NCI-H1105 (cell line): ENCODE data around the gene CNNM2.

Source experiments
- DNase-seq: peaks from one replicate; lab custom pipeline; 2025; lab: John Stamatoyannopoulos, UW

The CNNM2 gene

DNA sequence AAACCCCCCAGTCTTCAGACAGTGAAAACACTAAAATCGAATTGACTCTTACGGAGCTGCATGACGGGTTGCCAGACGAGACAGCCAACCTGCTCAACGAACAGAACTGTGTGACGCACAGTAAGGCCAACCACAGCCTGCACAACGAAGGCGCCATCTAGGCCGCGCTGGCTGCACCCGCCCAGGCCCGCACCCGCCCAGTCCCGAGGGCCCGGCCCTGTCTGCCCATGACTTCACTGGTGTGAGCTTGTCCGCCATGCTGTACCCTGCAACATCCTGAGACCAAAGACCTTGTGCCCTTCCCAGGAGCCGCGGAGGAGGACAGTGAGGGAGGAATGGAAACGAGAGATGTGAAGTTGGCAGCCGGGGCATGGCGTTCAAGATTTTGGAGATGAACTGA is 158.9 kb downstream of the CNNM2 start:
- DNase-seq: no peak

DNA sequence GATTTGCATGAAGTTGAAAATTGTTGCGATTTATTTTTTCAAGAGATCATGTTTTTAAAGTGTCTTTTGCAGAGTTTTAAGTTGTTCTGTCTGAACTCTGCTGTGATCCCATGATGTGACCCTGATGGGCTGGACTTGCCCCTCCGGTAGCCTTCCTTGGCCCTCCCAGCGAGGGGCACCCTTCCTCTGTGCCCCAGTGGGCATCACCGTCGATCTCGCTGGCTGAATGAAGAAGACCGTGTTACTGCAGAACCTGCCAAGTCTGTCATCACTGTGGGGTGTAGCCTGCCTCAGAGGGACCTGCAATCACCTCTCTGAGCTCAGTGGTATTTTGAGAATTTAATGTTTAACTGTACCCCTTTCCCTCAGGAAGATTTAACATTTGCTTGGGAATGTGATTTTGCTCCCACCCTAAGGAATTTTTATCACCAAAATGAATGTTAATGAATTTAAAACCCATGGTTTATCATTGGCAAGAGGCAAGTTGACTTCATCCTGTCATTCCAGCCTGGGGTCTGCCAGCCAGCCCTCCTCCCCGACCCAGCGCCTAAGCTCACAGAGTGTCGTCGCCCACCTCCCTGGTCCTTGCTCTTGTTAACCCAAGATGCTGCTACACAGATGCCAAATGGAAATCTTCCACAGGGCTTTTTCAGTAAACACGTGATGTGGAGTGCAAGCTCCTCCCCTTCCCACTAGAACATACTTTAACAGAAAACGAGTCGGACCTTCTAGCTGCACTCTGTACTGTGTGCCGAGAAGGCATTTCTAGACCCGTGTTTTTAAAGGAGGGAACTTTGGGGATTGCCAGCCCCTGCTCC is 159.6 kb downstream of the CNNM2 start:
- DNase-seq: no peak

DNA sequence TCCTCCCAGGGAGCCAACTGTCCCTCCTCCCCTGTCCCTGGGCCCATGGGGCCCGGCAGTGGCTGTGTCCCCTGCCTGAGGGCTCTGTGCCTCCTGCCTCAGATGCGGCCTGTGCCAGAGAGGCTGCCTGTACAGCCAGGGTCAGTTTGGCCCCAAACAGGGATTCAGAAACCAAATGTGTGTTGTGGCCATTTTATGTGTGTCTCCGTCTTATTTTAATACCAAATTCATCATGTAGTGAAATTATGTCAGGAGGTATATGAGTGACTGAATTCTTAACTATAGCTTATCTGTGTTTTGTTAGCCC is 160.2 kb downstream of the CNNM2 start:
- DNase-seq: no peak

DNA sequence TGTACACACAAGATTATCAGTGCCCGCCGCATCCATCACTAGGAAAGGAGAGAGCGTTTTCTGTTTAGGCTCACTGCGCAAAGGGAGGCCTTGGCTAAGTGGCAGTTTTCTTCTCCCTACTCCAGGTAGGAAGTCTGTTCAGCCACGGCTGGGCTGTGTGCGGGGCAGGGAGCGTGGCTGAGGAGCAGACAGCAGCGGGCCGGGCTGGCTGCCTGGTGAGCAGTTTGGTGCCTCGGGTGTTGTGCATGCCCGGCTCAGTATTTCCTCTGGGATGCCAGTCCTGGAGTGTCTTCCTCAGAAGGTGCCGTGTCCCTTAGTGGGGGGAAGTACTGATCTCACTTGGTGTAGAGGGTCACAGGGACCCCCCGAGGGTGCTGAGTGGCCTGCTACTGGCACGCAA is 160.6 kb downstream of the CNNM2 start:
- DNase-seq: no peak

DNA sequence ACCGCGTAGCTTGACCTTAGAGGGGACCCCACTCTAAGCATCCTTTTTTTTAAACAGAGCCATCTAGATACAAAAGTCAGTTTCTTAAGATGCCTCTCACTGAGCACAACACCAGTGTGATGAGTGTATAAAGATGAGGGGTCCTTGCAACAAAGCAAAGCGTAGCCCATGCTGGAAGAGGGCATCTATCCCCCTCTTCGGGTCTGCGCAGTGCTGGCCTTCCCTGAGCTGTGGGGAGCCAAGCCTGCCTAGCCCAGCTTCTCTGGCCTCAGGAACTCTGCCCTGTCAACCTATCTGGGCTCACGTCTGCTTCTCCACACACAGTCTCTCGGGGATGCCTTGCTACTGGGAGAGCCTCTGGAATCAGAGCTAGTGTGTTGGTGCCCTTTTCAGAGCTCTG is 161.0 kb downstream of the CNNM2 start:
- no peak for DNase-seq

DNA sequence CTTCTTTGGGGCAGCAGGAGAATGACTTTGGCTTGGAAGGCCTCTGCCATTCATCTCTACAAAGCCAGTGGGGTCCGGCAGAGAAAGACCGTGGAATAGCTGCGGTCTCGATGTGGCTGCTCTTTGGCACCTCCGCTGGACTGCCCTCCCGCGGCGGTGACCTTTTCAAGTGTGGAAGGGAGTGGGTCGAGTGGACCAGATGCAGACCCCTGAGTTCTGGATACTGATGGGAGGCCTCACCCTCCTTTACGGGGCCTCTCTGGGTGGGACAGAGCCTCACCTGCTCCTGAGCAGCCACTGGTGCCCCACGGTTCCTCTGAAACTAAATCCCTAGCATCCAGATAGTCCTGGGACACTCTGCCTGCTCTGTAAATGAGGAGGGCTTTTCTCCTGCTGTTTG is 161.9 kb downstream of the CNNM2 start:
- no peak for DNase-seq

DNA sequence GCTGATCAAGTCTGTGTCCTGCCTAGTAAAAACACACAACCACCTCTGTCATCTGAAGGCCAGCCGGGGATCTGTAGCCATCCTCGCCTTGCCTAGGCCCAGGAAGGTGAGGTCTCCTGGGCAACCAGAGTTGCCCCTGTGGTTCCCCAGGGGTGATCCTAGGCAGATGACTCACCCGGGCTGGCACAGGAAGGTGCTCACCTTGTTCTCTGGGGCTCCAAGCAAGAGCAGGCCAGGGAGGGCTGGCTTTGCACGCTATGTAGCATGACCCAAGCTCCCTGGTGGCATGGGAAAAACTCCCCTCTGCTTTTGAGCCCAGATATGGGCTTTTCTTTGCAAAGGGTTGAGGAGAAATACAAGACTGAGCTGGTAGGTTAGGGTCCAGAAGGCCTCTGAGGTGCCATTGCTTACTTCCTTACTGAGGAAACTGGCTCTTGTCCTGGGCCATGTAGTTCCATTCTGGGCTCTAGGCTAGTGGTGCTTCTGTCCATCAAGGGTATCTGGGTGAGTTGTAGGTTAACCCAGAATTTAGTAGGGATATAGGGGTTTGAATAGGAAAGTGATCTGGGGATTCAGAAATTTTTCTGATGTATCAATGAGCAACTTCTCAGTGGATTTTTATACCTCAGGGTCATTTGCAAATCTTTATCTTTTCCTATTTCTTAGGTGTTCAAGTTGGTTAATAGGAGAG is 162.9 kb downstream of the CNNM2 start:
- DNase-seq: no peak

DNA sequence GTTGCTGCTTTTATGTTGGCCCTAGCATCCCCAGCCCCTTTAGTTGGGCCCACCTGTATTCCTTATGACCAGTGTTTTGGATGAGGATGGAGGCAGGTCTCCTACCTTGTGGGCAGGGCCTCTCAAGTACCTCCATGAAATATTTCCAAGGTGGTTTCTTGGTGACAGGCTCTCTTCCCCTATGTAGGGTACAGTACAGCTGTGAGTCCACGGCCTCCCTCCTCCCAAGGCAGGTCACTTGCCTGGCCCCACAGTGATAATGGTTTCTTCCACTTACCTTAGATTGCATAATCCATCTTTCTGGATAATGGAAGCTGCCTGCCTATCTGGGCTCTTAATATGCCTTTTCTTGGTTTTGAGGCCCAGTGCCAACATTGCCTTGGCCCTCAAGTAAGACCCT is 164.6 kb downstream of the CNNM2 start:
- DNase-seq: no peak

DNA sequence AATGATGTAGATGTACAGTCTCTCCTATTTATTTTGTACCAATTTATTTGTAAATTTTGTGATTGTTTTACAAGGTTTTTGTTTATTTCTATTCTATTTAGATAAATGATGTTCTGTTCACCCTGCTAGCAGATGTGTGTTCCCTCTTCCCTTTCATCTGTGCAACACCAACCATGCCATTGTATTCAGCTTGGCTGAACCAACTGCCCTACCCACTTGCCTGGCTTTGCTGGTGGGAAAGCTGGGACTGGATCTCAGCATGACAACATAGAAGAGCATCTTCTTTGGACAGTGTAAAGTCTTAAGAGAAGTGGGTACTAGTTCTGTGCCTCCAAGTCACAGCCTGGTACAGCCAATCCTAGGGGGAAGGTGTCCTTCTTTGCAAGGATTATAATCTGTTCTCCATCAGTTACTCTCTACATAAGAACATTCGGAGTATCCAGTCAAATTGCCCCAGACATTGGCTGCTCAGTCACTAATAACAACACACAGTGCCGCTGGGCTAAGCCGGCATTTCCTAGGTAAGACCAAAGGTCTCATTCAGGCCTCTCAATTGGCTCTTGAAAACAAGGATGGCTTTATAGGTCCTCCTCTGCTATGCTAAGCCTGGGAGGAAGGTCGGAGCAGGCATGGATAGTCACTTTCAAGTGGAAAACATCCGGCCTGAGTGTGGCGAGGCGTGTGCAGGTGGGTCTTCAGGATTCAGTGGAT is 165.3 kb downstream of the CNNM2 start:
- no peak for DNase-seq

DNA sequence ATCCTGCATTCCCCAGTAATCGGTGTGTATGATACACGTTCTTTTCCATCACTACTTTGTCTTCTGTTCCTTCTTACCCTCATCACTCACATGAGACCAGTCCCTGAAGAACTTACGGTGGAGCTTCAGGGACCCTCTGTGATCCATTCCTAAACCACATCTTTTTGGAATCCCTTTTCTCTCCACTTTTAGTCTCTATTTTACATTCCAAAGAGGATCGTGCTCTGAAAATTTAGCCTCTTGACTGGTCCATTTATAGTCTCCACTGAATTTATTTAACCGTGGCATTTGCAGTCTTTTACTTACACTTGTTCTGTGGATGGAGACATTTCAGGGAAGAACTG is 165.9 kb downstream of the CNNM2 start:
- DNase-seq: no peak

DNA sequence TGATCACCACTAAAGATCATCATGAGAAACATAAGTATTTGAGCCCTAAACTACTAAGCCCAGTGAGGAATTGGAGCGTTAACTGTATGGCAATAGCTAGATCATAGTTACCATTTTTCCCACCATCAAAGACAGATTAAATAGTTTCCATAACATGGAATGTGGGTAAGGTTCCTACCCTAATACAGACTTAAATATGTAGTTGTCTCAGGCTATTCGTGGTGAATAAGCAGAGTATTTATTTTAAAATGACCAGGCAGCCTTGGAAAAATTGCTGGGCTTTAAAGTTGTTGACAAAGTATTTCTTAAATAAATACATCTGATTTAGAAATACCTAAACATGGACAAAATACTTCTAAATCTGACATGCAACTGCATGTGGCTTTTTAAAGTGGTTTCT is 168.2 kb downstream of the CNNM2 start:
- no peak for DNase-seq

DNA sequence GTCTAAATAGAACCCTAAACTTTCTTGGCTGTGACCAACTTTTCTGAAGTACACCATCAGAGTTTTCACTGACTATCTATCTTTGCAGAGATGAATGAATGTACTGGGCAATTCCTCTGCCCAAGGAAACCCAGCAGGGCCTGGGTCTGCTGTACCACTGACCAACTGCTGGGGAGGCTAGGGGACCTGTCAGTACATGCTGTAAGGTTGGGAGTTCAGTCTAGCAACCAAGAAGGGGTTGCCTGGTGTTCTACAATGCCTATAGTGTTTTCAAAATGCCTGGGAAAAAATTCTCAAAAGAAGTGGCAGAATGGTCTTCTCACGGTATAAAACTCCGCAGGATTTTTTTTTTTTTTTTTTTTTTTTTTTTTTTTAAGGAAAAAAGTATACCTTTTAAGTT is 168.7 kb downstream of the CNNM2 start:
- no peak for DNase-seq

DNA sequence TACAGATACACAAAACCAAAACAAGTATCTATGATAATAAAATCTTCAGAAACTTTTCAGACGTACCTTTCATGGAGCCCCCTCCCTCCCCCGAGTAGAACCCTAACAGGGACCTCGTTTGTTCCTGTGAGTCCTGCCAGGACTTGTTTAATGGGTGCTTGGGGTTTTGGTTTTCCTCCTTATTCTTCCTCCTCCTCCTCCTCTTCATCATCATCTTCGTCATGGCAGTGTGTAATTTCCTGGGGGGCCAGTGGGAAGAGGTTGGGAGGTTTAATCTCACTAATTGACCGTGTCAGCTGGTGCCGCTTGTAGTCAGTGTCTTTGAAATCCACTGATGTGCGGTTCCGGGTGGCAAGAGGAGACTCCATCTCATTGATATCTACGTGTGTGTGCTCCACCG is 171.4 kb downstream of the CNNM2 start:
- DNase-seq: no peak

DNA sequence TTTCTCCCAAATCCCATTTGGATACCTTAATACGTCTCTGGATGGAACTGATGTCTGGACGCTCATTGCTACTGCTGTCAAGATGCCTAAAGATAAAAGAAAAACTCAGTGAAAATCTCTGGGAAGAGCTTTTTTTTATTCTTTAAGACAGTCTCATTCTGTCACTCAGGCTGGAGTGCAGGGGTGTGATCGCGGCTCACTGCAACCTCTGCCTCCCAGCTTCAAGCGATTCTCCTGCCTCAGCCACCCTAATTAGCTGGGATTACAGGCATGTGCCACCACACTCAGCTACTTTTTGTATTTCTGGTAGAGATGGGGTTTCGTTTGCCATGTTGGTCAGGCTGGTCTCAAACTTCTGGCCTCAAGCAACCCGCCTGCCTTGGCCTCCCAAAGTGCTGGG is 172.8 kb downstream of the CNNM2 start:
- no peak for DNase-seq

DNA sequence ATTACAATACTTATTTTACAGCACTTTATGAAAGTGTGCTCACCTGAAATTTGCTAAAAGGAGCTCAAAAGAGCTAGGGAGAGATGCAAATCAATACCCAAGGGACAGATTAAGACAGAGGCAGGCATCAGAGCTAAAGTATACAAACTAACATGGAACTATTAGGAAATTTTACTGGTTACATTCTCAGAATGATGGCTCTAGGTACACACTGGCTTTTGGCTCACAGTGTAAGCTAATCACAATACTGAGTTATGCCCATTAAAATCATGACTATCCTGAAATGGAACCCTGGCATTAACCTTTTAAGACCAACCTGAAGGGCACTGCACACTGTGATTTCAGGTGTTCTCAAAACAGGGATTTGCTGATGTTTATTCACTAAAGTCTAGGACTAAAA is 176.9 kb downstream of the CNNM2 start:
- no peak for DNase-seq

DNA sequence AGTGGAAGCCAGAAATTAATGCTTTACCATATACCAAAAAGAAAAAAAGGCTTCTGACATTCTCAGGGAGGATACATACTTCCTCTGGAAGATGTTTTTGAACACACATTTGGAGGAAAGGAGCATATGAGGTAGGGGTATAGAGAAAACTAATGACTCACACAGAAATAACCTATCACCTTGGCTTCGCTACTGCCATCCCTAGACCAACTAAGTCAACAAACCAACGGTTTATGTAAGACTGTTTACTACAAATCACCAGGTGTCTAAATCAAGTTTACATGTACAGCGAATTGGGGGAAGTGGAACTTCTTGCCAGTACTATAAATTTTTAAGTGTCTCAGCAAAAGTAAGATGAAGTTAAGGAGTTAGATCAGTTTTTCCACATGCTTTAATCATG is 178.0 kb downstream of the CNNM2 start:
- no peak for DNase-seq

DNA sequence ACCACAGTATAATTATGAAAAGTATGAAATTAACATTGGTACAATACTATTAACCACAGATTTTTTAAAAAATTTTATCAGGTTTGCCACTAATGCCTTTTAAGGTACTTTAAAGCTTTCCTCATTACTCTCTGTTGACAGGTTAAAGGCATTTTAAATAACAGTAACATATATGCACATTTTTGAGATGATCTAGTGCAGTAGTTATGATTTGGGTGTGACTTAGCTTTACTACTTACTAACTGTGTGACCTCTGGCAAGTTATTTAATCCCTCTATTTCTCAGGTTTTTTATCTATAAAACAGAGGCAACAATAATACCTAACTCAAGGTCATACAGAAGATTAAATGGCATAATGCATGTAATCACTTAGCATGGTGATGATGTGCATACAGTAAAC is 180.1 kb downstream of the CNNM2 start:
- no peak for DNase-seq

DNA sequence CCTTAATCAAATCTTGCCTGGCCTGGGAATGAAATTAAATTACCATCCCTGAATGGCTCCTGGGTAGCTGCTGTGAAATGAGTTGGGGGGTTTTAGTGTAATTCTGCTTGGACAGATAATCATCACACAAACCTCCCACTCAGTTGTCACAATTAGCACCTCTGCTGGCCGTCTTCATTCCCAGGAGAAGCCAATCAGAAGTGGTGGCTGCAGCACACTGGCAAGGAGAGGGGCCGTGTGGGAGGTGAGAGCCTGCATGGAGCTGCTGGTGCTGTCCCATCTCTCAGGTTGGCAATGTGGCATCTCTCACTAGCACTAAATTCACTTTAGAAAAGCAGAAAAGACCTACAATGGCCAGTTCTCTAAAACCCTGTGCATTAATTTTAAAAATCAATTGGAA is 182.5 kb downstream of the CNNM2 start:
- no peak for DNase-seq

DNA sequence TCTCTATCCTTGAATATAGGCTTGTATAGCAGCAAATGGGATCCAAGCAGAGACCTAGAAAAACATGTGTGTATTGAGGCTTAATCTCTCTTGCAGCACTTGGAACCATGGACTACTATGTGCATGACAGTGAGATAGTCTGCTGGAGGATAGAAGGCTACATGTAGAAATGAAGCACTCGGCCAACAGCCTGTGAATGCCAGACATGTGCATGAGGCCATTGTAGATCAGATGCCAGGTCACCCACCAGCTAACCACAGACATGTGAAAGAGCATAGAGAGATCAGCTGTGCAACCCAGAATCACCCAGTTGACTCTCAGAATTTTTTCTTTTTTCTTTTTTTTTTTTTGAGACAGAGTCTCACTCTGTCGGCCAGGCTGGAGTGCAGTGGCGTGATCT is 184.1 kb downstream of the CNNM2 start:
- no peak for DNase-seq

DNA sequence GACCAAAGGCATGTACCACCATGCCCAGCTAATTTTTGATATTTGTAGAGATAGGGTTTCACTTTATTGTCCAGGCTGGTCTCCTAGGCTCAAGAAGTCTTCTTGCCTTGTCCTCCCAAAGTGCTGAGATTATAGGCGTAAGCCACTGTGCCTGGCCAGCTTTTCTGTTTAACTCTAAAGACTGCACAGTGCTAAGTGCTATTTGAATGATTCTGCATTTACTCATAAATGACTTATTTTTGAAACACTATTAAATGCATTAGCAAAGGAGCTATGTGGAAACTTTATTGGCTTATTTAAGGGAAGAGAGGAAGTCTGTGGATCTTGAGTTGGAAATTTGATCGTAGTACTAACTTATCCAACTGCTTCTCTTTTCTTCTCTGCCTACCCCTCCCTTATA is 185.9 kb downstream of the CNNM2 start:
- DNase-seq: no peak

DNA sequence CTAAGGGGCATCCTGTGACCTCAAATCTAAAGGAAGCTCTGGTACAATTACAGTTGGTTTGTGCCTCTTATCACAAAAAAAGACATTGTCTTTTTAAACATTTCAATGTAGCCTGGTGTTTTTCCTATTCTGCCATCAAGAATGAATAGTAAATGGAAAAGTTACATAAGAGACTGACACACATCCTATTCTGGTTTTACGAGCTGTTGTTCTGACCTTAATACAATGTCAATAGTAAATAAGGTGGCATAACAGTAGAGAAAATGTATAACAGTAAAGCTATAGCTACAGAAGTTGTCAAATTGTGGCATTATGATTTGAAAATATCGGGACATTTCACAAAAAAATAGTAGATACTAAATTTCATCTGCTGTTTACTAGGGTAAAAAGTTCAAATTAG is 186.6 kb downstream of the CNNM2 start:
- DNase-seq: no peak

DNA sequence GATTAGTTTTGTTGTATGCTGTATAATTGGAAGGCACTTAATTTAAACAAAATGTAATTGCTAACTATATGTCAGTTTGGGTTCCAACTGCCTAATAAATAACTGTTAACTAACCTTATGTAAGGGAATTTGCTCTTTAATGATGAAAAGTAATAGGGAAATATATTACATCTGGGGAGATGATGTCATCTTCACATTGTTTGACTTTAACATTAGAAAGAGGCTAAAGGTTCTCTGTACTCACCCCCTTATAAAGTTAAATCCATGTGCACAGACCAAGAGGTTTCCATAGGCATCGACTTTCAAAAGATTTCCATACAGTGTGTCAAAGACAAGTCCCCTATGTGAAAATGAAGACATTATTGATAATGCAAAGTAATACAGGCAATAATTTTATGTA is 187.4 kb downstream of the CNNM2 start:
- no peak for DNase-seq

DNA sequence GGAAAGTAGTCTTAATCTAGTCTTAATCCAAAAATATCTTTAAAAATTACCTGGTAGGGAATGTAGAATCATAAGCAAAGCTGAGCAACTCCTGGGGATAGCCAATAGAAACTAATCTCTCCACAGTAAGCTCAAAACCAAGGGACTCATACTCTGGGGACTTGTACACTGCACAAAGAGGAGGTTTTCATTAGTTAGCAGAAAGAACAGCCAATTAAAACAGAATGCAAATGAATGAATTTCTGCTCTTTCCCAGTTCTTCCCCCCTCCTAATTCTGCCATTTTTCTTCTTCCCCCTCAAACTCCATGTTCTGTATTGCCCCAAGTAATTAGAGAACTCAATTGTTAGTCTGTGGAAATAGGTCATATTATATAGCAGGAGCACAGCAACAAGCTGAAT is 188.4 kb downstream of the CNNM2 start:
- no peak for DNase-seq

DNA sequence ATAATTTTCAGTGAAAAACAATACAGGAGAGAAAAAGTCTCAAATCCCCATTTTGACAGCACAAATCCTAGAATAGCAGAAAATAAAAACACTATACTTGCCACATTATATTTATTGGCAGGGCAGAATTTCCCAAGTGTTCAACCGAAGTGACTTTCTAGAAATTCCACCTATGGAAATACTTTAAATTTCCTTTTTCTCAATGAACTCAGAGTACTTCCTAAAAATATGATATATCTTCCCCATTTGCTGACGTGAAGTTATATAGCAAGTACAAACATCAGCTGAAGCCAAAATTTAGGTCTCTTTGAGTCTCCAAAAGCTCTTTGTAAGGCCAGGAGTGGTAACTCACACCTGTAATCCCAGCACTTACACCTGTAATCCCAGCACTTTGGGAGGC is 191.7 kb downstream of the CNNM2 start:
- DNase-seq: no peak
